CD14-positive monocyte (primary cell): ENCODE measurements around the gene INPP5A. TPM values are rescaled to one million over a fixed set of nuclear protein-coding genes. Genes with fewer than 3 reads are reported as not detected.

Experiments
- DNase-seq, 3 donors: peaks; one replicate each; pipeline ENCODE4 v3.0.0-alpha.2; 2011 to 2022
- H2AFZ ChIP-seq: 2 replicates; pipeline ENCODE4 v1.6.0; 2012; ENCODE audit warnings: mild to moderate bottlenecking, low read depth, low read length, inconsistent platforms; ENCODE audit not compliant: insufficient read depth, poor library complexity, severe bottlenecking
- H3K27ac ChIP-seq, 2 donors: 1 replicate in 1 of 2; 2 replicates in 1 of 2; pipeline ENCODE4 v1.5.1; 2012 to 2013; ENCODE audit warnings: low read length in 2 of 2, control low read depth in 1 of 2, inconsistent platforms in 1 of 2, low read depth in 1 of 2, mild to moderate bottlenecking in 1 of 2
- H3K27me3 ChIP-seq, 2 donors: one replicate each; pipeline versions ENCODE4 v1.6.0 to v1.6.1; 2011 to 2013; ENCODE audit warnings: low read length in 2 of 2; ENCODE audit not compliant: control insufficient read depth in 2 of 2, insufficient read depth in 2 of 2
- H3K36me3 ChIP-seq, 2 donors: replicated peaks in 1 of 2; 1 replicate in 1 of 2; 2 replicates in 1 of 2; pipeline versions ENCODE4 v1.5.1 to v1.6.1; 2012 to 2013; ENCODE audit warnings: low read length in 2 of 2, control low read depth in 1 of 2, inconsistent platforms in 1 of 2, mild to moderate bottlenecking in 1 of 2; ENCODE audit not compliant: insufficient read depth in 2 of 2, control insufficient read depth in 1 of 2
- H3K4me1 ChIP-seq, 2 donors: 1 replicate in 1 of 2; 2 replicates in 1 of 2; pipeline versions ENCODE4 v1.5.1 to v1.6.1; 2012 to 2013; ENCODE audit warnings: low read length in 2 of 2, control low read depth in 1 of 2, inconsistent platforms in 1 of 2, mild to moderate bottlenecking in 1 of 2, moderate library complexity in 1 of 2; ENCODE audit not compliant: insufficient read depth in 2 of 2, control insufficient read depth in 1 of 2
- H3K4me2 ChIP-seq: replicated peaks from 2 replicates; pipeline ENCODE3; 2012; ENCODE audit warnings: low read length, moderate library complexity, mild to moderate bottlenecking; ENCODE audit not compliant: poor library complexity, severe bottlenecking; ENCODE audit errors: extremely low read depth
- H3K4me3 ChIP-seq, 3 experiments: fragments of 200-600 bp in 1 of 3; sonication (generic) in 1 of 3; replicated peaks in 1 of 3; 1 replicate in 2 of 3; 2 replicates in 1 of 3; pipeline ENCODE4 v1.5.1; 2011 to 2013; ENCODE audit warnings: low read length in 3 of 3, mild to moderate bottlenecking in 3 of 3, control low read depth in 2 of 3, low read depth in 2 of 3, inconsistent platforms in 1 of 3, moderate library complexity in 1 of 3
- H3K79me2 ChIP-seq: 2 replicates; pipeline ENCODE4 v1.6.0; 2012; ENCODE audit warnings: mild to moderate bottlenecking, control low read depth, inconsistent platforms, low read length, moderate library complexity; ENCODE audit not compliant: insufficient read depth
- H3K9ac ChIP-seq: 2 replicates; pipeline ENCODE4 v1.6.0; 2017; ENCODE audit warnings: low read length, mild to moderate bottlenecking; ENCODE audit not compliant: insufficient read depth, poor library complexity, severe bottlenecking
- H3K9me3 ChIP-seq, 2 donors: replicated peaks in 1 of 2; 1 replicate in 1 of 2; 2 replicates in 1 of 2; pipeline versions ENCODE4 v1.5.1 to v1.6.1; 2012 to 2013; ENCODE audit warnings: low read length in 2 of 2, control low read depth in 1 of 2; ENCODE audit not compliant: control insufficient read depth in 1 of 2, insufficient read depth in 1 of 2
- H4K20me1 ChIP-seq: 2 replicates; pipeline ENCODE4 v1.6.0; 2012; ENCODE audit warnings: mild to moderate bottlenecking, low read length, control low read depth, moderate library complexity; ENCODE audit not compliant: insufficient read depth
- H3K27ac Mint-ChIP-seq, 7 donors: one replicate each; pipeline ENCODE4 v1.8.0; 2020; ENCODE audit warnings: mild to moderate bottlenecking in 7 of 7, mixed read lengths in 7 of 7, moderate library complexity in 6 of 7, inconsistent platforms in 2 of 7
- H3K27me3 Mint-ChIP-seq, 3 donors: one replicate each; pipeline ENCODE4 v1.8.0; 2021 to 2022; ENCODE audit warnings: low read depth in 3 of 3, mild to moderate bottlenecking in 3 of 3, mixed read lengths in 3 of 3, moderate library complexity in 3 of 3, inconsistent platforms in 1 of 3
- H3K36me3 Mint-ChIP-seq, 2 donors: one replicate each; pipeline ENCODE4 v1.8.0; 2020; ENCODE audit warnings: mixed read lengths in 2 of 2, inconsistent platforms in 1 of 2, mild to moderate bottlenecking in 1 of 2
- H3K4me1 Mint-ChIP-seq: one replicate; pipeline ENCODE4 v1.8.0; 2020; ENCODE audit warnings: mild to moderate bottlenecking, mixed read lengths
- H3K4me3 Mint-ChIP-seq, 2 donors: one replicate each; pipeline ENCODE4 v1.8.0; 2020; ENCODE audit warnings: mild to moderate bottlenecking in 2 of 2, mixed read lengths in 2 of 2, moderate library complexity in 1 of 2
- H3K9me3 Mint-ChIP-seq, 7 donors: one replicate each; pipeline ENCODE4 v1.8.0; 2020 to 2022; ENCODE audit warnings: mixed read lengths in 7 of 7, mild to moderate bottlenecking in 6 of 7, moderate library complexity in 6 of 7, inconsistent platforms in 2 of 7
- WGBS: methylation state at CpG from one replicate; pipeline ENCODE4 v1.1.5; 2013; ENCODE audit warnings: missing lambda C conversion rate; ENCODE audit not compliant: insufficient coverage; 5-methylcytosine and 5-hydroxymethylcytosine counted together
- intact Hi-C, 2 donors: fragments of 100-400 bp; cut with micrococcal nuclease; formaldehyde crosslinking; loops; one replicate each; pipeline versions ENCODE4 v1.15.0 to v1.15.1; 2023
- polyA plus RNA-seq, 3 donors: library from polyadenylated mRNA; depleted of rRNA in 1 of 3; unstranded in 2 of 3; stranded (reverse) in 1 of 3; fragments of 300-500 nt in 2 of 3; fragments of >200 nt in 1 of 3; fragmentation: Illumina TruSeq in 2 of 3; gene quantifications; 1 replicate in 2 of 3; 2 replicates in 1 of 3; pipeline ENCODE4 v1.2.3, GENCODE V29; 2012 to 2021
- TF ChIP-seq, protein P1 (sequence below): fragments of 200-600 bp; IDR thresholded peaks from one replicate; pipeline ENCODE4 v1.8.0; 2022; ENCODE audit warnings: antibody characterized with exemption, mild to moderate bottlenecking

The INPP5A gene
- polyA plus RNA-seq, 3 donors, result 0.87 to 17.2 (median 2.9) TPM

DNA sequence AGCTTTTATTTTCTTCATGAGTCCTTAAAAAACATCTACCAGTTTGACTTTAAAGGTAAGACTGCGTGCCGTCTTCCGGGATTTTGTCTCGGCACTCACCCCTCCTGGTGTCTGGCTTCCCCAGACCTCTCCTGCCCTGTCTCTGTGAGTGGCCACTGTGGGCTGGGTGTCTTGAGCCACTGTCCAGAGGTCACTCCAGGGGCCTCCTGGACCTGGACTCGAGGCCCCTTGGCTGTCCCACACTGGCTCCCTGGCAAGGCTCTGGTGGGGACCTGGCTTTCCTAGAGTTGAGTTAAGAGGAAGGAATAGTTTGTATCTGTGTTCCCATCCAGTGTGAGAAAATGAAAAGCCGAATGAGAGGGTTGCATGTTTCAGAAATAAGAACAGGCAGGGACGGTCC lies 152.8 kb downstream of the INPP5A start:
- Histone ChIP-seq H3K4me1 (no peaks in the 10 kb centered on the region), H3K36me3 (peaks cover 13 to 47% of the 10 kb centered on the region in 2 donors), H2AFZ (no peak overlapping the region), H3K79me2 (no peaks in the 10 kb centered on the region), H3K4me2 (no peak overlapping the region), H4K20me1 (peaks cover 16% of the 10 kb centered on the region), H3K4me3 (no peak overlapping the region), H3K27me3 (no peaks in the 10 kb centered on the region), H3K9me3 (peaks cover 37 to 43% of the 10 kb centered on the region in 2 donors), H3K27ac (no peak overlapping the region), H3K9ac (no peak overlapping the region)
- Mint-ChIP-seq H3K36me3 (peaks cover 32 to 55% of the 10 kb centered on the region in 2 donors), H3K9me3 (peaks cover 29 to 54% (median 39%) of the 10 kb centered on the region in 7 donors), H3K4me3 (no peak overlapping the region), H3K4me1 (no peaks in the 10 kb centered on the region), H3K27ac (no peak overlapping the region), H3K27me3 (peaks cover 0 to 1% (median 0%) of the 10 kb centered on the region in 3 donors)
- intact Hi-C loops, result no loop called here
- 100% methylated on average over 3 of the region's 7 CpGs for WGBS
- TF ChIP-seq, protein P1, sequence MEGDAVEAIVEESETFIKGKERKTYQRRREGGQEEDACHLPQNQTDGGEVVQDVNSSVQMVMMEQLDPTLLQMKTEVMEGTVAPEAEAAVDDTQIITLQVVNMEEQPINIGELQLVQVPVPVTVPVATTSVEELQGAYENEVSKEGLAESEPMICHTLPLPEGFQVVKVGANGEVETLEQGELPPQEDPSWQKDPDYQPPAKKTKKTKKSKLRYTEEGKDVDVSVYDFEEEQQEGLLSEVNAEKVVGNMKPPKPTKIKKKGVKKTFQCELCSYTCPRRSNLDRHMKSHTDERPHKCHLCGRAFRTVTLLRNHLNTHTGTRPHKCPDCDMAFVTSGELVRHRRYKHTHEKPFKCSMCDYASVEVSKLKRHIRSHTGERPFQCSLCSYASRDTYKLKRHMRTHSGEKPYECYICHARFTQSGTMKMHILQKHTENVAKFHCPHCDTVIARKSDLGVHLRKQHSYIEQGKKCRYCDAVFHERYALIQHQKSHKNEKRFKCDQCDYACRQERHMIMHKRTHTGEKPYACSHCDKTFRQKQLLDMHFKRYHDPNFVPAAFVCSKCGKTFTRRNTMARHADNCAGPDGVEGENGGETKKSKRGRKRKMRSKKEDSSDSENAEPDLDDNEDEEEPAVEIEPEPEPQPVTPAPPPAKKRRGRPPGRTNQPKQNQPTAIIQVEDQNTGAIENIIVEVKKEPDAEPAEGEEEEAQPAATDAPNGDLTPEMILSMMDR, result no peak
- DNase-seq, result no peak

DNA sequence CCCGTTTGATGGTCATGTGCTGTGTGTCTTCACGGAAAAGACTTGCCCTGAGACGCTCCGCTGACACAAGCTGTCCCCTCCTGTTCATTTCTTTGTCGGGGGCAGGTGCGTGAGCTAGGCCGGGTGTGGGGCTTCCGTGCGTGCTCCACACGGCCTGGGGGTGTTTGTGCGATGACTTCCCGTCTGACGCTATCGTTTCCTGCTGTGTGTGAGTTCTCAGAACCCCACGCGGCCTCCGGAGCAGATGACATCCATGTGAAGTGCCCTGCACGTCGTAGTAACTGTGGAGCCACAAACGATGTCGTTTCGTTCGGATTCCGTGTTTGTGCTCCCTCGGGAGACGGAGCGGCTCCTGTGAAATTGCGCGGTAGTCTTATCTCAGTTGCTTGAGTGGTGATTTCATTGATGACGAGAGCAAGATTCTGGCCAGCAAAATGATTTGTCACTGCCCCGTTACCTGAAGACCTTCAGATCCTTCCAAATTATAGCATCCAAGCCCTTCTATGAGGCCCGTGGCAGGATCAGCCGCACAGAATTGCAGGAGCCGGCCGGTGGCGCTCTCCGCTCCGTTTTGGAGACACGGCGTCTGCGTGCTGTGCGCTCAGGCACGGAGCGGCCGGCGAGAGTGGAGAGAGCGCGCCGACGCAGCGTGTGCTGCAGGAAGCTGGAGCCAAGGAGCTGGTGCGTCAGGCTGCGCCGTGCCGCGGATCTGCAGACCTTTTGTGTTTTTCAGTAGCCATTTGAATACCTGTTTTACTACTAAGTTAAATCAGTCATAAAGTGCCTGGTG lies 153.4 kb downstream of the INPP5A start:
- DNase-seq, result no peak
- peaks cover 32 to 55% of the 10 kb centered on the region in 2 donors for H3K36me3 Mint-ChIP-seq

More for the DNA sequence above, 153.4 kb downstream of the INPP5A start:
- Mint-ChIP-seq H3K27me3 (peaks cover 0 to 1% (median 0%) of the 10 kb centered on the region in 3 donors), H3K27ac (no peak overlapping the region), H3K4me1 (no peaks in the 10 kb centered on the region), H3K4me3 (no peak overlapping the region), H3K9me3 (peaks cover 29 to 54% (median 39%) of the 10 kb centered on the region in 7 donors)
- Histone ChIP-seq H3K9ac (no peak overlapping the region), H3K36me3 (peaks cover 13 to 47% of the 10 kb centered on the region in 2 donors), H3K4me1 (no peaks in the 10 kb centered on the region), H3K27ac (no peak overlapping the region), H3K4me2 (no peak overlapping the region), H3K27me3 (no peaks in the 10 kb centered on the region), H2AFZ (no peak overlapping the region), H3K4me3 (no peak overlapping the region), H3K79me2 (no peaks in the 10 kb centered on the region), H4K20me1 (peaks cover 10% of the 10 kb centered on the region), H3K9me3 (peaks cover 37 to 43% of the 10 kb centered on the region in 2 donors)
- intact Hi-C loops, result no loop called here
- 98% methylated on average over 47 of the region's 56 CpGs for WGBS
- TF ChIP-seq, protein P1, result no peak
